SJCRH30 (cell line): ENCODE data around the gene SCIN. TPM values are rescaled to one million over a fixed set of nuclear protein-coding genes. Genes with fewer than 3 reads are reported as not detected.

Experiments
- DNase-seq, 2 experiments: peaks; one replicate each; pipeline ENCODE4 v3.0.0-alpha.2; 2015 to 2020
- H3K27ac ChIP-seq: fragments of 250-450 bp; sonication (Bioruptor Pico); 2 replicates; pipeline ENCODE4 v1.5.1; 2020; ENCODE audit warnings: mild to moderate bottlenecking, moderate library complexity
- H3K27me3 ChIP-seq: fragments of 250-450 bp; sonication (Bioruptor Pico); 2 replicates; pipeline ENCODE4 v1.5.1; 2020; ENCODE audit warnings: mild to moderate bottlenecking, moderate library complexity
- H3K36me3 ChIP-seq: fragments of 250-450 bp; sonication (Bioruptor Pico); 2 replicates; pipeline ENCODE4 v1.5.1; 2020; ENCODE audit warnings: mild to moderate bottlenecking, moderate library complexity
- H3K4me1 ChIP-seq: fragments of 250-450 bp; sonication (Bioruptor Pico); 2 replicates; pipeline ENCODE4 v1.5.1; 2020; ENCODE audit warnings: mild to moderate bottlenecking, moderate library complexity
- H3K4me3 ChIP-seq: fragments of 250-450 bp; sonication (Bioruptor Pico); 2 replicates; pipeline ENCODE4 v1.5.1; 2020; ENCODE audit warnings: mild to moderate bottlenecking, moderate library complexity
- H3K9me3 ChIP-seq: fragments of 250-450 bp; sonication (Bioruptor Pico); replicated peaks from 2 replicates; pipeline ENCODE4 v1.5.1; 2020; ENCODE audit warnings: mild to moderate bottlenecking, moderate library complexity
- total RNA-seq: library from RNA; depleted of rRNA; stranded (reverse); fragments of >200 nt; shearing (Covaris generic); gene quantifications from 2 replicates; pipeline ENCODE4 v1.2.3, GENCODE V29; 2014

The SCIN gene
- total RNA-seq, 1 experiment from 2014 or later: not detected

- H3K27me3 ChIP-seq: no peaks in the 10 kb centered on the region
- H3K4me3 ChIP-seq: no peak overlapping the region
- H3K27ac ChIP-seq: no peak overlapping the region
- no peaks in the 10 kb centered on the region for H3K36me3 ChIP-seq
- no peaks in the 10 kb centered on the region for H3K9me3 ChIP-seq
- no peak for DNase-seq
- no peaks in the 10 kb centered on the region for H3K4me1 ChIP-seq
Measured at GRCh38 chr7:12619461-12620069, 49.0 kb downstream of the SCIN start.

- Histone ChIP-seq H3K4me1 (no peaks in the 10 kb centered on the region), H3K4me3 (no peak overlapping the region), H3K27ac (no peak overlapping the region), H3K27me3 (no peaks in the 10 kb centered on the region), H3K36me3 (no peaks in the 10 kb centered on the region), H3K9me3 (no peaks in the 10 kb centered on the region)
- no peak for DNase-seq
Measured at GRCh38 chr7:12620371-12620770, 49.9 kb downstream of the SCIN start.

GRCh38 chr7:12623223-12623622 is 52.7 kb downstream of the SCIN start:
- no peaks in the 10 kb centered on the region for H3K36me3 ChIP-seq
- H3K4me1 ChIP-seq: no peaks in the 10 kb centered on the region
- no peak for DNase-seq
- no peaks in the 10 kb centered on the region for H3K9me3 ChIP-seq
- no peaks in the 10 kb centered on the region for H3K27me3 ChIP-seq
- H3K27ac ChIP-seq: no peak overlapping the region
- no peak overlapping the region for H3K4me3 ChIP-seq

GRCh38 chr7:12623885-12624498 is 53.5 kb downstream of the SCIN start:
- no peaks in the 10 kb centered on the region for H3K4me1 ChIP-seq
- peak in 1 of 2 experiments; percentile 40 for DNase-seq
- H3K36me3 ChIP-seq: no peaks in the 10 kb centered on the region
- H3K9me3 ChIP-seq: no peaks in the 10 kb centered on the region
- H3K27me3 ChIP-seq: no peaks in the 10 kb centered on the region
- no peak overlapping the region for H3K4me3 ChIP-seq
- no peak overlapping the region for H3K27ac ChIP-seq

- no peaks in the 10 kb centered on the region for H3K9me3 ChIP-seq
- H3K4me1 ChIP-seq: no peaks in the 10 kb centered on the region
- DNase-seq: no peak
- no peaks in the 10 kb centered on the region for H3K36me3 ChIP-seq
- no peaks in the 10 kb centered on the region for H3K27me3 ChIP-seq
- H3K27ac ChIP-seq: no peak overlapping the region
- no peak overlapping the region for H3K4me3 ChIP-seq
Measured at GRCh38 chr7:12625836-12626235, 55.3 kb downstream of the SCIN start.

GRCh38 chr7:12629816-12630512 is 59.4 kb downstream of the SCIN start:
- H3K27me3 ChIP-seq: no peaks in the 10 kb centered on the region
- H3K27ac ChIP-seq: no peak overlapping the region
- no peaks in the 10 kb centered on the region for H3K9me3 ChIP-seq
- H3K36me3 ChIP-seq: no peaks in the 10 kb centered on the region
- no peak for DNase-seq
- no peak overlapping the region for H3K4me3 ChIP-seq
- H3K4me1 ChIP-seq: no peaks in the 10 kb centered on the region

GRCh38 chr7:12630513-12630819 is 59.9 kb downstream of the SCIN start:
- Histone ChIP-seq H3K9me3 (no peaks in the 10 kb centered on the region), H3K36me3 (no peaks in the 10 kb centered on the region)
- no peak for DNase-seq

GRCh38 chr7:12633582-12633981 is 63.1 kb downstream of the SCIN start:
- H3K27me3 ChIP-seq: no peaks in the 10 kb centered on the region
- no peak for DNase-seq
- no peaks in the 10 kb centered on the region for H3K36me3 ChIP-seq
- H3K4me3 ChIP-seq: no peak overlapping the region
- no peaks in the 10 kb centered on the region for H3K9me3 ChIP-seq
- no peaks in the 10 kb centered on the region for H3K4me1 ChIP-seq
- no peak overlapping the region for H3K27ac ChIP-seq

More at GRCh38 chr7:12630513-12630819, 59.9 kb downstream of the SCIN start:
- H3K27ac ChIP-seq: no peak overlapping the region
- no peak overlapping the region for H3K4me3 ChIP-seq
- no peaks in the 10 kb centered on the region for H3K27me3 ChIP-seq
- no peaks in the 10 kb centered on the region for H3K4me1 ChIP-seq

GRCh38 chr7:12635830-12636229 is 65.3 kb downstream of the SCIN start:
- Histone ChIP-seq H3K9me3 (no peaks in the 10 kb centered on the region), H3K27ac (no peak overlapping the region), H3K36me3 (no peaks in the 10 kb centered on the region), H3K4me1 (no peaks in the 10 kb centered on the region), H3K4me3 (no peak overlapping the region), H3K27me3 (no peaks in the 10 kb centered on the region)
- no peak for DNase-seq

- no peaks in the 10 kb centered on the region for H3K36me3 ChIP-seq
- no peak overlapping the region for H3K27ac ChIP-seq
- DNase-seq: no peak
- H3K9me3 ChIP-seq: no peaks in the 10 kb centered on the region
- H3K27me3 ChIP-seq: no peaks in the 10 kb centered on the region
- H3K4me3 ChIP-seq: no peak overlapping the region
- H3K4me1 ChIP-seq: no peaks in the 10 kb centered on the region
Measured at GRCh38 chr7:12637328-12637727, 66.8 kb downstream of the SCIN start.

GRCh38 chr7:12637819-12638592 is 67.5 kb downstream of the SCIN start:
- DNase-seq: no peak
- H3K36me3 ChIP-seq: no peaks in the 10 kb centered on the region

GRCh38 chr7:12638851-12639456 is 68.4 kb downstream of the SCIN start:
- Histone ChIP-seq H3K36me3 (no peaks in the 10 kb centered on the region), H3K27me3 (no peaks in the 10 kb centered on the region), H3K9me3 (no peaks in the 10 kb centered on the region), H3K27ac (no peak overlapping the region), H3K4me1 (no peaks in the 10 kb centered on the region; the same call in 1 of the 2 replicates), H3K4me3 (no peak overlapping the region)
- peak in 1 of 2 experiments; percentile 60 for DNase-seq

More at GRCh38 chr7:12637819-12638592, 67.5 kb downstream of the SCIN start:
- H3K27me3 ChIP-seq: no peaks in the 10 kb centered on the region
- no peaks in the 10 kb centered on the region for H3K4me1 ChIP-seq
- no peaks in the 10 kb centered on the region for H3K9me3 ChIP-seq
- no peak overlapping the region for H3K4me3 ChIP-seq
- no peak overlapping the region for H3K27ac ChIP-seq

- no peak for DNase-seq
- Histone ChIP-seq H3K9me3 (no peaks in the 10 kb centered on the region), H3K4me3 (no peak overlapping the region), H3K36me3 (no peaks in the 10 kb centered on the region), H3K27me3 (no peaks in the 10 kb centered on the region), H3K4me1 (peaks cover 1% of the 10 kb centered on the region), H3K27ac (no peak overlapping the region)
Measured at GRCh38 chr7:12640299-12641096, 70.0 kb downstream of the SCIN start.

- Histone ChIP-seq H3K4me3 (no peak overlapping the region), H3K36me3 (no peaks in the 10 kb centered on the region), H3K27ac (no peak overlapping the region), H3K9me3 (no peaks in the 10 kb centered on the region), H3K27me3 (no peaks in the 10 kb centered on the region), H3K4me1 (peaks cover 8% of the 10 kb centered on the region)
- DNase-seq: no peak
Measured at GRCh38 chr7:12641196-12641595, 70.7 kb downstream of the SCIN start.
